HG03095 (cell line): Measurements from ENCODE around the gene CHRDL1.
"Not testable (repeated sequence)": the region's sequence is repeated elsewhere in the genome, so short reads cannot be mapped to it uniquely, and the experiment has no call there.

ENCODE experiments used
- ATAC-seq: cut with Tn5 transposase; IDR thresholded peaks from one replicate; pipeline ENCODE4 v1.9.1; 2021; ENCODE audit warnings: moderate library complexity; ENCODE audit not compliant: unreplicated experiment

CHRDL1 gene

DNA sequence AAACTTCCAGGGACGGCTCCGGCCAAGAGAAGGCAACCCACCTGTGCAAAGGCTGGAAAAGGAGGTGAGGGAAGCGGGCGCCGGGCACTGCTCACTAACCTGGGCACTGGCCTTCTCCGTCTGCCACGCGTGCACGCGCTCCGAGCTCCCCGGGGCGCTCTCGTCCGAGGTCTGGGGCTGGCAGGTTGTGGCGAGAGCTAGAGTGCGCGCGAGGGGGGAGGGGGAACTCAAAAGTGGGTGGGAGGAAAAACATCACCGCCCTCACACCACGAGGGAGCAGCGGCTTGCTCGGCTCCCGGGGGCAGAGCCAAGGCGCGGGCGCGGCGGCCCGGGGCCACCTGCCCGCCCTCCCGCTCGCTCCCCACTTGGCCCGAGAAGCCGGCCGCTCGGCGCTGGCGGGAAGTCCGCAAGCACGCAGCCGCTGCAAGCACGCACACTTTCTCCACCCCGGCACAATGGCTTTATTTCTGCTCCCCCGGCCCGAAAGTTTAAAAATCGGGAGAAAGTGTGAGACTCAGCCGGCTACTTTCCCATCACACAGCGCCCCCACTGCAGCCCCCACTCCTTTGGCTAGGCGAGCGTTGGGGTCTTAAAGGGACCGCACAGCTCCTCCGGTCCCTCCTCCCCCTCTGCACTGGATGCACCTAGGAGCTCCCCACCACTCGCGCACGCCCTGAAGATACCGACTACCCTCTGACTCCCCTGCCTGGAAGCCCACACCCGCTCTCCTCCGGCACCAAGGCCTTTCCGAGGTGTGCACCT lies at the start of gene CHRDL1:
Gene CHRDL1 (minus strand): TSS at position 173 of the 762 bp plus-strand sequence. CDS start 3,636 bp downstream, outside the sequence.
- no peak for ATAC-seq

- no peak for ATAC-seq
Observed at GRCh38 chrX:110836982-110837381, 41.4 kb upstream of the CHRDL1 start.

DNA sequence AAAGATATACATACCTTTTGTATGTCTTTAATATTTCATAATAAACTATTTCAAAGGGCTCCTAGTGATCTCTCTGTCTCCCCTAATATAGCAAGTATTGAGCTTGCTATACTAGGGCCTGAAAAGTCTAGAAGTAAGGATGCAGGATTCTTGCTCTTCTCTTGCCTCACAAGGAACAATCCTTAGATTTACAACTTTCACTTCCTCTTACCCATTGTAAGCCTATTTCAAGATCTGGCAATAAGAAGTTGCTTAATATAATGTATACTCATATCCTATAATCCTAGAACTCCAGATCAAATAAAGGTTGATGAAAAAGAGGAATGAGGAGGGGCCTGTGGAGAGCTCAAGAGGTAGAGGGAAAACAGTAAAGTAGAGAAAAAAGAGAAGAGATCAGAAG lies 40.8 kb upstream of the CHRDL1 start:
- ATAC-seq, result no peak

DNA sequence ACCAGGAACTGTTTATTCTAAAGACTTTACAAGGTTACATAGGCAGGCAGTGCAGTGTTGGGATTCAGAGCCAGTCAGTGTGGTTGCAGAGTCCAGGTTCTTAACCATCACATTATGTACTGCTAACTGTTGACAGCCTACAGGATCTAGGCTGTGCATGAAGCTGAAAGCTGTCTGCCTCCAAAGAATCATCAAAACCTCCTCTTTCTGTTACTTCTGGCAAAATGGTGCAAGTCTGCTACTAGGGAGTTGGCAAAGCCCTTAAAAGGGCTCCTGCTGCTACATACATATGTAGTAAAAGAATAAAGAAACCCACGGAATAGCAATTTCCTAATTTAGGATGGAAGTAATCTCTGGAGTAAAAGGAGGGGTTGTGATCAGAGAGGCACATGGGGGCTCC lies 40.4 kb upstream of the CHRDL1 start:
- no peak for ATAC-seq

DNA sequence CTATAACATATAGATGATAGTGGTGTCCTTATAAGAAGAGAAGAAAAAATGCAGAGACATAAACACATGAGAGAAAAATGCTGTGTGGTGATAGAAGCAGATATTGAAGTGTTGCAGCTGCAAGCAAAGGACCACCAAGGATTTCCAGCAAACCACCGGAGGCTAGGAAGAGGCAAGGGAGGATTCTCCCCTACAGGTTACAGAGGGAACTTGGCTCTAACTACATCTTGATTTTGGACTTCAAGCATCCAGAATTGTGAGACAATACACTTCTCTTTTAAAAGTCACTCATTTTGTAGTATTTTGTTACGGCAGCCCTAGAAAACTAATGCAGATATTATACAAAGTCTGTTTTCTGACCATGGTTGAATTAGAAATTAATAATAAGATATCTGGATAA lies 30.4 kb upstream of the CHRDL1 start:
- no peak for ATAC-seq

GRCh38 chrX:110816543-110816942 lies 20.9 kb upstream of the CHRDL1 start:
- ATAC-seq, result not testable (repeated sequence)

- no peak for ATAC-seq
Observed at GRCh38 chrX:110806145-110806544, 10.5 kb upstream of the CHRDL1 start.

DNA sequence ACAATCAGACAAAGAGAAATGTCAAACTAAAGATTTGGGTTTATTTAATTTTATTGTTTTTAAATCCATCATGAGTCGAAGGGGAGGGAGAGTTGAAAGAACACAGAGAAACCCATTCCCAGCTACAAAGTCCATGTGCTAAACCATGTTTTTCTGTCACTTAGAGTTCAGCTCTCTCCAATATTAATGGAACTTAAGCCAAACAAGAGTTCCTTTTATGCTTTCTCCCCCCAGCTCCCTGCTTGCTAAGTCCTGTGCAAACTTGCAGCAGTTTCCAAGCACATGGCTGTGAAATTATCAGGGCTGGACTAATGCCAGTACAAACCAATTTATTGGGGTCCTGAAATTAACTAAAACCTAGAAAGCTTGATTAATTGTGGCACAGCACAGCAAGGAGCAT lies 9.7 kb upstream of the CHRDL1 start:
- ATAC-seq, result no peak

- ATAC-seq, result no peak
Observed at GRCh38 chrX:110804446-110804845, 8.8 kb upstream of the CHRDL1 start.

- no peak for ATAC-seq
Observed at GRCh38 chrX:110803506-110803905, 7.9 kb upstream of the CHRDL1 start.

DNA sequence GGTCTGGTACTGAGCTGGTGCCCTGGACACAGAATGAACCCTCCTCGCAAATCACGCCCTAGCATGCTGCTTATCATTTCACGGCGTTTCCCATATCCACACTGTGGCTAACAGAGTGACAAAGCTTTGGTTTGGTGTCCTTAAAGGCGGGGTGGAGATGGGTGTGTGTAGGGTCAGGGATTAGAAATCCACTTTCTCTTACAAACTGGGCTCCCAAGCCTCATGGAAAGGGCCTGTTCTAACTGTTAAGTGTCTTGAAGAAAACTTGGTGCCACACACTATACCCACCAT lies 735 bp upstream of the CHRDL1 start:
- ATAC-seq, result no peak

DNA sequence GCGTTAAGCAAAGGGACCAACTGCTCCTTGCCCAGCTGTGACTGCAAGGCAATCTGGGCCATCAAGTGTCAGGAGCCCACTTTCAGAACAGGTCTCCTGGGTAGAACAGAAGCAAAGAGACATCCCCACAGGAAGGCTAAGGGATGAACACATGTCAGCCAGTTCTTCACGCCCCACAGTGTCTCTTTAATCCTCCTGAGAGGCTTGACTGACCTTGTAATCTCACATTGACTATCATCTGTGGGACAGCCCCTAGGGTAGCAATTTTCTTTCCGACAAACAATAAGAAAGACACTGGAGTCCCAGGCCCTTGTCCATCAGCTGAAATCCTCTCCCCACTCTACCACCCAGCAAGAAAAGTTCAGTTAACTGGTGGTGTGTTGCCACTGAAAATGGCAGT lies 1.0 kb downstream of the CHRDL1 start:
- ATAC-seq, result no peak

GRCh38 chrX:110791071-110791470 lies 4.5 kb downstream of the CHRDL1 start:
- no peak for ATAC-seq

DNA sequence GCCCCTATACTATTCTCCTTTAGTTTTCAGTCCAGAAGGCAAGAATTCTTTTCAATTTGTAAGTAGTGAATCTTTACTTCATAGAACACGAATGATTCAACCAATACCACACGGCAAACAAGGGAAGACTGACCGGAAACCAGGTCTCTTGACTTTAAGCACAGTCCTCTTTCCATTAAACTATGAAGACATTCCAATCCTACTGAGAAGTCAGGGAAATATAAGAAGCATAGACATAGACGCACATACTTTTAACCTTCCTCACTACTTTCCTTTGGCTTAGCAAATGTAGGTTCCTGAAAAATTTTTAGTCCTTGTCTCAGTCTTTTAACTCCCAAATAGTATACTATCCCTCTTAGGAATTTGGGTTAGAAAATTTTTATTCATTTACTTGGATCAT lies 9.1 kb downstream of the CHRDL1 start:
- ATAC-seq, result no peak

- ATAC-seq, result no peak
Observed at GRCh38 chrX:110759785-110760184, 35.8 kb downstream of the CHRDL1 start.

DNA sequence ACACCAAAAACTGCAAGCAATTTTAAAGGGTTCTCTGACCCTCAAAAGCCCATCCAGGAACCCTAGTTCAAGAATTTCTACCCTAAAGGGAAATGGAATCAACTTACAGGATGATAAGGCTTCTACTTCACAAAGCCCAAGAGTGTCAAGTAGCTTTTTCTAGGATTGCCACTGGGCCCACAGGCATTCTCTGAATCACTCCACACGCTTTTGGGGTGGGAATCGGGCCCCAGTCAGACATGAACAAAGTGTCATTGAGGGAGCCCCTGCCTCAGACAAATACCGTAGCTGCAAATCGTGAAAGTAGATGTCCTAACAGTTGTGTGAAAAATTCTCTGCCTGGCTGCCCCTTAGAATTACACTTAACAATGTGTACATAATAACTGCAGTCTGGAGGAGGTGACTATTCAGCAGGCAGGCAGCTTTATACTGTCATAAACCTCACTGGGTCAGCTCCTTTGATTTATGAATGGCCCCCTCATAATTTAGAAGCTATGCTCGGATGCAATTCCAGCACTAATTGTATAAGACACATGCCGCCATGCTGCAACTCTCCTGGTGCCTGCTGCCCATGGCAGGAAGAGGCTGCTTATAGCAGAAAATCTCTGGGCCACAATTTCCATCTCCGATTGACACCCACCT lies 36.7 kb downstream of the CHRDL1 start:
- ATAC-seq, result no peak

DNA sequence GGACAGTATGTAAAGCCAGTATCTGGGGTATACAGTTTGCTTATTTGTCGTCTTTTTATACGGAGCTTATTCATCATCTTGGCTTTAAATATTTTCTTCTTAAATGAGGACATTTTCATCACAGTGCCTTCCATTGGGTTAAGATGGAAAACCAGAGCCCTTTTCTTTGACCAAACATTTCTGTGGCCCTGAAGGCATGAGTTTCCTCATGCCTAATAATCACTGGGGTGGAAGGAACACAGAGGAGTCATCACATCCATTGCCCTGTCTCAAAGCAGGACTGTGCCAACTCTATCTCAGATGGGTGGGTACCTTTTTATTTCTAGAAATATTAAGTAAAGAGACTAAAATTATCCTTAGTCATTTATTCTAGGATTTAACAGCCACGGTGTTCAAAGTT lies 40.0 kb downstream of the CHRDL1 start:
- no peak for ATAC-seq

DNA sequence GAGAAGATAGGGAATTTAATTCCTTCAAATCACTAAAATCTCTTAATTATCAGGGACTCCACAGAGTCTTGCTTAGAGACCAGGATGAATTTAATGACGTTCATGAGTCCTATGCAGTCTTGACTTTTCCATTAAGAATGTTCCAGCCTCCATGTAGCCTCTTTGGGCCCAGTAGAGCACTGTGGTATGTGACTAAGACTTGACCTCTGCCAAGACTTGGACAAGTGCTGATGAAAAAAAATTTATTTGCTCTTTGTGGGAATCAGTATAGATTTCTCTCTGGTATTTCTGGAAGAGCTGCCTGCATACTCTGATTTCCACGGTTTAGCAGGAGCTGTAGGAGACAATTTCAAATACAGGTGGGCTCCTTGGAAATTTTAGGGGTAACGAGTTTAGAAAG lies 40.6 kb downstream of the CHRDL1 start:
- ATAC-seq, result no peak

DNA sequence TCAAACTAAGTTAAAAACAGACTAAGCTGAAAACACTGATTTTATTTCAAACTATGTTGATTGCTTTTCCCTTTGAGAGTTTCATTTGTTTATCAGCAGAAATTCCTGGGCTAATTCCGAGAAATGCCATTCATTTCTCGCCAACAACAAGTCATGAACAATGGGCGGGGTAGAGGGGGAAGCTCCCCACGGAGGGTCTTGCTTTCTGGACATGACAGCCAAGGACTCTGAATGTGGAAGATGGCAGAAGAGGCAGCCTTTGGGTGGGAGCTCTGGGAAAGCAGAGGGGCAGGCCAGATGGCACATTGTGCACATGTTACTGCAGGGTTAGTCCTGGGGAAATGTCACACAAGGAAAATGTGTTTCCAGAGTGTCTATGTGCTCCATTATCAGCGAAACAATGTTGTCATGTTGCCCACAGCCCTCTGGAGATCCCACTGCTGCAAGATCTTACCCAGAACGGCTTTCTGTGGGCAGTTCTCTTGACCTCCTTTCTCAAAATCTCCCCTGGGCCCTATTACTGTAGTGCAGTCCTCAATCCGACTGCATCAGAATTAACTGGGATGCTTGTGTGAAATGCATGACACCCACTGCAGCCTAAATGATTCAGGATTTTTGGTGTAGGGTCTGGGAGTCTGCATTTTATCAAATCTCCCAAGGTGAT lies 45.0 kb downstream of the CHRDL1 start:
- no peak for ATAC-seq

GRCh38 chrX:110748256-110748806 lies 47.3 kb downstream of the CHRDL1 start:
- ATAC-seq, result no peak

- ATAC-seq, result no peak
Observed at GRCh38 chrX:110746014-110746413, 49.6 kb downstream of the CHRDL1 start.

GRCh38 chrX:110745288-110745687 lies 50.3 kb downstream of the CHRDL1 start:
- ATAC-seq, result no peak
